Measurements from ENCODE around the gene CACNA1C.

The CACNA1C gene

DNA sequence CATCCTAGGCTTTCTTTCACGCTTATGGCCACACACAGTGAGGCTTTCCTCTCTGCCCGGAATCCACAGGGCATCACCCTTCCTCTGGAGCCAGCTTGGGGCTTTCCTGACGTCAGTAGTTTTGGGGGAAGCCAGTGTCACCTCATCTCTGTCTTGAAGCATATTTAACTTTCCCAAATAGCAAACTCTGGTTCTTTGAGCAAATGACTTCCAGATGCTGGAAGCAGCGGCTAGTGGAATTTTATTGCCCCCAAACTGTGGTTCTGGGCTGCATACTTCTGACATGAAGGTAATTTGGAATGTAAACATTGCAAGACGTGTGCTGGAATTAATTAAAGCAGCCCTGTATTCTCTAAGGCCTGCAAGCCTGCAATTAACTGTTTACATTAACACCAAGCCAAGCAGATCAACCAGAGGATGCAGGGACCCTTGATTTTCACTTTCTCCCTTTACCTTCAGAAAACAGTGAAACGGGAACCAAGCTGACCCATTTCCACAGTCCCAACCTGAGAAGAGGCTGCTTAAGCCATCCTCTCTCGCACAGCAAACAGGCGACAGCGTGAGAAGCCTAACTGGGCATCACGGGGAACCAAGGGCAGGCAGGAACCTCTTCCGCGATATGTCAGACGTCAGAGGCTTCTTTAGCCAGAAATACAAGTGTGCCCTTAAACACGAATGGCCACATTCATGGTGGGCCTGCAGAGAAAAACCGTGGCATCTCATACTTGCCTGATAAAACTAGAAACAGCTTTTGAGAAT is 258.4 kb downstream of the CACNA1C start:
- no peak for DNase-seq (ENCODE audit: extremely low read depth in 1 of 2, low read depth in 1 of 2)

DNA sequence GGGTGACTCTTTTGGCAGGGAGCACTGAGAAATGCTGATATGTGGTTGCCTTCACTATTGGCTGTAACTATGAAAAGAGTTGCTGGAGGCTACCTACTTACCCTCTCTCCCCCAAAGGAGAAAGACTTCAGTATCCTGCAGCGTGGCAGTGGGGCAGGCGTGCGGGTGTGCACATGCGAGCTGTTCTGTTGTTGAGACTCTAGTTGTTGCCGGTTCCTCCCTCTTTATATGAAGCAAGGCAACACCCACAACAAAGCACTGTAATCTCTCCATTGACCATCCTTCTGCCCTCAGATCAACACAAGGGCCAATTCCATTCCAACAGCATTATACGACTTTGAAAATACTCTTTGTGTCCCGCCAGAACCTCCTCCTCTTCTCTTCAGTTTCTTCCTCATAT is 259.4 kb downstream of the CACNA1C start:
- no peak for DNase-seq (ENCODE audit: extremely low read depth in 1 of 2, low read depth in 1 of 2)

DNA sequence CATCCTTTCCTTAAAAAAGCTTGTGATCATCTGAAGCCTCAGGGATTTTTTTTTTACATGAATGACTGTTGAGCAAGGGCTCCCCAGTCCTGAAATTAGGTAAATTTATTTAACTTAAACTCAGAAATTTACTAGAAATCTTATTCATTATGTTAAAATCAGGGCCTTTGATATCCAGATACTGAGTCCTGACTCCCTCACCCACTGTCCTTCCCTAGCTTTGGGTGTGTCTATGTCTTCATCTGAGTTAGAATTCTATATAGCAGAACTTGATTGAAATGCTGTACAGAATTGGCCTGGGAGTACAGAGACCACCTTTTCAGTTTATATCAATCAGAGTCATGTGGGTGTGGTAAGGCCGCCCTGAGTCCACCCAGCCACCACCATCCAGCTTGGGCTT is 260.0 kb downstream of the CACNA1C start:
- DNase-seq (ENCODE audit: extremely low read depth in 1 of 2, low read depth in 1 of 2) = no peak

DNA sequence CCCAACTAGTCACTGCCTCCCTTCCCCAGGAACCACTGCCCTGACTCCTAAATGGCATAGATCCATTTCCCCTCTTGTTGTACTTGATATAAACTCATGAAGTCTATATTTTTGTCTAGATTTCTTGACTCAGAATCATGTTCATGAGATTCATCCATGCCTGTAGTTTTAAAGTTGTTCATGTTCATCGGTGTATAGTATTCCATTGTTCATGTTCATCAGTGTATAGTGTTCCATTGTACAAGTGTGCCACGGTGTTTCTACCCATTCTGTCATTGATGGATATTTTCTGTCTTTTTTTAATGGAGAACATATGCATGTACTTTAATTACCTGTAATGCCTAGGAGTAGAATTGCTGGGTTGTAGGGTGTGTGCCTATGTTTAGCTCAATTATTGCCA is 261.7 kb downstream of the CACNA1C start:
- no peak for DNase-seq (ENCODE audit: extremely low read depth in 1 of 2, low read depth in 1 of 2)

DNA sequence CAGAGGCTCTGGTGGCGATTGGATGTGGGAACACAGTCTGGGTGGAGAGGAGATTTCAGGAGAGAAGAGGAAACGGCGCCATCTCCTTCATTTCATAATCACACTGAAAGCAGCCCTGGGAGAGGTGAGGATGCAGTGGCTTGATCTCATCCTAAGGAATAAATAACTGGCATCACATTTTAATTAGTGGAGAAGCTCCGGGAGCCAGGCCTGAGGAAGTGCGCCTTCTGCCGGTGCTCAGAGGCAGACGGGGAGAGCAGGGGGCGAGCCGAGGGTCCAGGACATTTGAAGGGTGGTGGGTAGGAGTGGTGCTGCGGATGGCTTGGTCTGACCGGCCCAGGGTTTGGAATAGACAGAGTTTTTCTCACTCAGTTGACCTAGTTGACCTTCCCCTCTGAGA is 265.0 kb downstream of the CACNA1C start:
- DNase-seq (ENCODE audit: extremely low read depth in 1 of 2, low read depth in 1 of 2) = no peak

DNA sequence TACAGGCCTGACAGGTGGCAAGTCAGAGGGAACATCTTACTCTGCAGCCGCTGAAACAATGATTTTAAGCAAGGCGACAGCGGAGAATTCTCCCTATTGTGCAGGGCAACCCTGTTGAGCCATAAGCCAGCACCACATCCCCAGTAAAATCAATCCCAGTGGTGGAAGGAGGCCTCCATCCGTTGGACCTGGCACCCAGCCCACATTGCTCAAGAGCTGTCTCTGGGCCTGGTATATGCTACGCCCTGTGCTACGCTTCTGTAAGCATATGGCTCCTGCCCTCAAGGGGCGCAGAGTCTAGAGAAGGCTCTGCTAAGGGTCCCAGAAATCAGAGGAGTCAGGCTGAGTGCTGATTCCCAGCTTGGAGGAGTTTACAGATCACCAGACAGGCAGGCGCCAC is 265.5 kb downstream of the CACNA1C start:
- DNase-seq (ENCODE audit: extremely low read depth in 1 of 2, low read depth in 1 of 2) = no peak

DNA sequence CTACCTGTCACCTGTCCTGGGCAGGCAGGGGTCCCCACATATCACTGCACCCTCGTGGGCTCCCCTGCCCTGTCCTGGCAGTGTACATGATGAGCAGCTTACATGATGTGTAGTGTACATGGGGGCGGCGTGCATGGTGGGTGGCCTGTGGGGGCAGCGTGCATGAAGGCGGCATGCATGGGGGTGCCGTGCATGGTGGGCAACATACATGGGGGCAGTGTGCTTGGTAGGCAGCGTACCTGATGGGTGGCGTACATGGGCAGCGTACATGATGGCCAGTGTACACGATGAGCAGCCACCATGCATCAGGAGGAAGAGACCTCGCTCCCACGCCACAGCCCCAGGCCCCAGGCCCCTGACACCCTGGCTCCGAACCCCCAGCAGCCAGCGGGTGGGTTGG is 266.3 kb downstream of the CACNA1C start:
- no peak for DNase-seq (ENCODE audit: extremely low read depth in 1 of 2, low read depth in 1 of 2)

DNA sequence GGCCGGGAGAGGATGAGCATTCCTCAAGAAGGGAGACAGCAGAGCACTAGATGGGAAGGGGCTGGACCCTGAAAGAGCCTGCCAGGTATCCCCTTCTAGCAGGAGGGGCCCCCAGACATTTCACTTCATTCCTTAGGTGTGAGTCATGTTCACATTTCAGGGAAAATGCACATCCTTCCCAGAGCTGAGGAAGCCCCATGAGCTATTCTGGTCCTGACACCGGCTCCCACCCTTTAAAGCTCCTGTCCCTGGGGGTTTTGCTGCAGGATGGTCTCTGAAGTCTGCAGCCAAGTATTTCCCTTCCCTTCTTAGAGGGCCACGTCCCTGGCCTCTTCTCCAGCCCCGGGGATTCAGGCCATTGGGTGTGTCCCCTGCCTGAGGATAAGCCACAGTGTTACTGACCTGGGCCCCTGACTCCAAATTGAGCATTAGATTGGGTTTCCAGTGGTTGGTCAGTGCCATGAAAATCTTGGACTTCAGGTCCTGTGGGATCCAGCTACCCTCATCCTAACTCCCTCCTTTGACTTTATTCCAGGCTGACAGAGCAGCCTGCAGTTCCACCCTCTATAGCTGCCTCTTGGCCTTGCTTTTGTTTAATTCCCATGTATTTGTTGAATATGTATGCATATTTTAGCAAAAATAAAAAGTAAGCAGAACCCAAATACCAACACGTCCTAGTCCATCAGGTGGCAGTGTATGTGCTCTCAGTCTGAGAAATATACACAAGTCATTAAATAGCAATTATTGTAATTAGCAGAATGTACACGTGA is 267.1 kb downstream of the CACNA1C start:
- no peak for DNase-seq (ENCODE audit: extremely low read depth in 1 of 2, low read depth in 1 of 2)

DNA sequence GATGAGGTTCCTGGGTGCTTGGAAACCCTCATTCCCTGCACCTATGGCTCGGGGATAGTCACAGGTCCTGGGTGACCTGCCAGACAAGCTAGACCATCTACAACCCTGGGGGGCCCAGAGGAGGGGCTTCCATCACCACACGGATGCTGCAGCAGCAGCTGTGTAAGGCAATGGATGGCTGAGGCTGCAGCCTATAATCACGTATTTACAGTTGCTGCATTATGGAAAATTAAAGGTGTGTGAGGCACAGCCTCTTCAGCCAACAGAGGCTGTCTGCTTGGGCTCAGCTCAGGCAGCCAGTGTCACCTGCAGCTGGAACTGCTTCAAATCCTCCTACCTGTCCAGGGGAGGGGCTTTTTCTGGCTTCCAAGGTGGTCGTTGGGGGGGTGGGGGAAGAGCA is 268.1 kb downstream of the CACNA1C start:
- no peak for DNase-seq (ENCODE audit: extremely low read depth in 1 of 2, low read depth in 1 of 2)

DNA sequence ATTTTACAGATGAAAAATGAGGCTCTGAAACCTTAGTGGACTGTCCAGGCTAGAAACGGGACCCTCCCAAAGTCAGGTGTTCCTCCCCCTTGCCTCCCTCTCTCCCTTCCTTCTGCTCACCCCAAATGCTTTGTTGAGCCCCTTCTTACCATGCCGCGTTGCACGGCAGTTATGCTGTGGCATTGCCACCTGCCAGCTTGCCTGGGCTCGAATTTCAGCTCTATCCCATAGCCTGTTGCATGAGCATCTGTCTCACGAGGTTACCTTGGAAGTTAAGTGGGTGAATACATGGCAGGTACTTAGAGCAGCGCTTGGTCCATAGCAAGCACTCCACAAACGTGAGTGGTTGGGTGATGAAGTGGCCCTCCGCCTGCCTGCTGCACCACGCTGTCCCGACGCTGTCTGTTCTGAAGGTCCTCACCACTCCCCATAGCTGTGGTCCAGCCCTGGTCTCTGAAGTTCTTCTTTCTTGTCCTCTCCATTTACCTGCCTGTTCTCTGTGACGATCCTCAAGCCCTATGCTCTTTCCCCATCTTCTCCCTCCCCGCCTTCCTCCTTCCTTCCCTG is 269.9 kb downstream of the CACNA1C start:
- no peak for DNase-seq (ENCODE audit: extremely low read depth in 1 of 2, low read depth in 1 of 2)

DNA sequence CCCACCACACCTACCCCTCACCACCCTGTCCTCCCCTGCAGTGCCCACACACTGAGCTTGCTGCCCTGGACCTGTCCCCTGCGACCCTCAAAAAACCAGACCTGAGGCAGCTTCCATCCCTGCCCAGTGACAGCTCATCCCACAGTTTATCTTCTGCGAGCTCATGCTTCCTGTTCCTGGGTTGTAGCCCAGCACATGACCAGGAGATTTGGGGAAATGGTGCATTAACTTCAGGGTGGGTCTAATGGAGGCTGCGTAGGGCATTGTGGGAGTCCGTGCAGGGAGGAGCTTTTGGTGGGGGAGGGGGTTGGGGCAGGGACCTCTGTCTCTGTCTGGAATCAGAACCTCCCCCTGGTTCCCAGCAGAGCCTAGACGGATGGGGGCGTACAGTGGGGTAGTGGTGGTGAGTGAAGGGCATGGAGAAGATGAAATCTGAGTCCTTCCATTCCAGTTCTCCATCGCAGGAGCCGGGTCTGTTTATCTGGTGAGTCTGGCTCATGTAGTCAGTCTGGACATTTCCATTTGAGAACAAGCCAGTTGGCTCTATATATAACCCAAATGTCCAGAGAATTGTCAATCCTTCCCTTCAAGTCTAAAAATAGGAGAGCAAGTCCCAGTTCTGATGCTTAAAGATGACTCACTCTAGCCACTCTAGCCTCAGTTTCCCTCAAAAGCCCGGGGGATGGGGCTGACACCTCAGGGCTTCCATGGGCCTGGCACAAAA is 270.9 kb downstream of the CACNA1C start:
- no peak for DNase-seq (ENCODE audit: extremely low read depth in 1 of 2, low read depth in 1 of 2)

DNA sequence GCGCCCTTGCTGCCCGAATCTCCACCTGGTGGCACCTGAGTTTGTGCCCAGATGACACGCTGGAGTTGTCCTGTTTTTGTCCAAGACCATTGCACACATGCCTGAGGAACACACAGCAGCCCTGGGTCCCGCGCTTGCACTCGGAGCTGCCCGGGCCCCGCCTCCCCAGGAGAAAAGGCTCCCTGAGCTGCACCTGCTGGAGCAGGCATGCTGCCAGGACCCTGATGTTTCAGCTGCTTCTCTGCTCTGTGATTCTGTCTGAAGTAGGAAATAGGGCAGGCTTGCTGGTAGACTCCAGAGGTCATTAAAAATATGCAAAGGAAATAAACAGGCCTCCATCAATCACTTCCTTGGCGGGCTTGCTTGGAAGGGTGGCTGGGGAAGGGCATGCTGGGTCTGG is 271.6 kb downstream of the CACNA1C start:
- no peak for DNase-seq (ENCODE audit: extremely low read depth in 1 of 2, low read depth in 1 of 2)

DNA sequence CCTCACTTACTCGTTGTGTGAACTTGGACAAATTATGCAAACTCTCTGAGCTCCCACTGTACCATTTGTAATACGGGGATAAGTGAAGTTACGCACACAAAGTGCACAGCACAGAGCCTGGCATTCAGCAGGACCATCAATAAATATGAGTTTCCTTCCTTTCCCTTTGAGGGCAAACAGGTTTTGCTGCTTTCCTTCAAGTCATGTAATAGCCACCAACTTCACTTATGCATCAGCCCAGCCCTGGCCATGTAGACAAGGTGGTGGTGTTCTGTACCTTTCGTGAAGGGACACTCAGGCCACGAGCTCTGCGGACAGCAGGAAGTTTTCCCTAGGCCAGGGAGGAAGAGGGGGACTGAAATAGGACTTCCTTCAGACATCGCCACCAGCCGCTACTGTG is 272.7 kb downstream of the CACNA1C start:
- no peak for DNase-seq (ENCODE audit: extremely low read depth in 1 of 2, low read depth in 1 of 2)

DNA sequence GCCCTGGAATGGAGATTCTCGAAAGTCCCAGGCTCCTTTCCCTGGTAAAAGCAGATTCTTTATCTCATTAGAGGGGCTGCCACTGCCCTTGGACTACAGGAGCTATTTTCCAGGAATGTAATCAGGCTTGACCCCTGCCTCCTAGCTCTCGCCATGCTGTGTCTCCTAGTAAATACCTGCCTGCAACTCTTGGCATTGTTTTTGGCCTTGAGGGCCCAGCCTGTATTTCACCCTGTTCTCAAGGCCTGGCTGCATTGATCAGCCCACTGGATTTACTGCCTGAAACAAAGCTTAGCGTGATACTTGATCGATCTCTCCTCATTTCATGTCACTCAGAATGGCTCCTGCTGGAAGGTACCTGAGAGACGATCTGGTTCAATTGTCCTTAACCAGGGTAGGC is 273.7 kb downstream of the CACNA1C start:
- DNase-seq (ENCODE audit: extremely low read depth in 1 of 2, low read depth in 1 of 2) = no peak

DNA sequence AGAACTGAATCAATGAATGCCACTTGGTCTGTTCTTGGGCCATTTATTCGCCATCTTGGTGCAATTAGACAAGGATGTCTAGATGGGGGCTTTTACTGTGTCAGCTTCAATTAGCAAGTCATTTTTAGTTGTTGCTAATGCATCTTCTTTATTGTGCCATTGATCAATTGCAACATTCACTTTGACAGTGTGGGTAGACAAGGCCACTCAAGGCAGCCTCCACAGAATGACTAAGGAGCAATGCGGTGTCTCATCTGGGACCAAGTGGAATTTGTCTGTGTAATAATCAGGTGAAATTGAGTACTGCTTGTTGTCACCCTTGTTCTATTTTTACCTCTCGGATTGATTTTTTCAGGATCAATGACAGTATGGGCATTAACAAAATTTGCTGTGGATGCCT is 275.9 kb downstream of the CACNA1C start:
- no peak for DNase-seq (ENCODE audit: extremely low read depth in 1 of 2, low read depth in 1 of 2)

DNA sequence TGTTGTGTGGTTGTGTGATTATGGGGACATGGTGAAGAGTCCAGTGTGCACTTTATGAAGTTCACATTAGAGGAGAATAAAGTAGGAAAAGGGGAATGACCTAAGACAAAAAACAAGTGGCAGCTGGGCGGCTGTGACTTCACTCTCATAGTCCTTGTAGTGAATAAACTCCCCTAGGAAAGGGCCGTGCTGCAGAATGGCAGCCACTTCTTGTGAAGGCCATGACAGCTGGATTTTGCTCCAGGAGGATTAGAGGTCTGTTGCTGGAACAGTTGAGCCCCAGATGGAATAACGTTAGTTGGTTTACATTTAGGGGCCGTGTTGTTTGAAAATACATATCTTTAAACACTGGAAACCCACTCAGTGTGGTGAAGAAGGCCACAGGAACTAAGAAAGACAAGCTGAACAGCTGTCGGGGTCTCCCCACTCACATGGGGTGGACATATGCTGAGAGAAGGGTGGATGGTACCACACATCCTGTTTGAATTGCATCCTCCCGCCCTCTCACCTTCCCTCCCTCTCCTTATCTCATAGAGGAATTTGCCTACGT is 276.9 kb downstream of the CACNA1C start:
- DNase-seq (ENCODE audit: extremely low read depth in 1 of 2, low read depth in 1 of 2) = no peak

DNA sequence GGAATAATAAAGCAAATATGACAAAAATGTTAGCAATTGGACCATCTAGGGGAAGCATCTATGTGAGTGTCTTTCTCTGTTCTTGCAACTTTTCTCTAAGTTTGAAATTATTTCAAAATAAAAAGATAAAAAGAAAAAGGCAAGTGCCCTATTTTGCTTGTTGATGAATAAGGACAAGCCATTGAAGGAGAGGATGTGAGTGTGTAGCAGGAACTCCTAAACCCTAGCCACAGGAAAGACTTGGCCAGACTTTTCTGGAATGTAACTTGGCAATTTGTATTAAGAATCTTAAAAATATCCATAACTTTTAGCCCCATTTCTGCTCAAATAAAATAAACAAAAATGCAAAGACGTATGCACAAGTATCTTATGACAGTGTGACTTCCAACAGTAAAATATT is 279.4 kb downstream of the CACNA1C start:
- DNase-seq (ENCODE audit: extremely low read depth in 1 of 2, low read depth in 1 of 2) = no peak

DNA sequence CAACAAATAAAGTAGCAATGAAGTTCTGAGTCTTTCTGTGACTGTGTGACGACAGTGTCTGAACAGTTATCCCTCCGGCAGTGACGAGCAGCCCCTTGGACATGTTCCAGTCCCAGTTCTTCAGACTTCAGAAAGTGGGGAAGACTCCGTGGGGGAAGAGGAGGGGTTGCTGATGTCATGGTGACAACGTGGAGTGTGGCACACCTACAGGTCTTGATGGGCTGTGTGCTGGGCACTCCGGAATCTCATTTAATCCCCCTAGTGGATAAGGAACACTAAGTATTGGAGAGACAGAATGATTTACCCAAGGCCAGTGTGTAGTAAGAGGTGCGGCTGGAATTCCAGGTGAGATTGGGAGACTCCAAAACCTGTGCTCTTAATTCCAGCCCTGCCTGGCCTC is 280.2 kb downstream of the CACNA1C start:
- no peak for DNase-seq (ENCODE audit: extremely low read depth in 1 of 2, low read depth in 1 of 2)

DNA sequence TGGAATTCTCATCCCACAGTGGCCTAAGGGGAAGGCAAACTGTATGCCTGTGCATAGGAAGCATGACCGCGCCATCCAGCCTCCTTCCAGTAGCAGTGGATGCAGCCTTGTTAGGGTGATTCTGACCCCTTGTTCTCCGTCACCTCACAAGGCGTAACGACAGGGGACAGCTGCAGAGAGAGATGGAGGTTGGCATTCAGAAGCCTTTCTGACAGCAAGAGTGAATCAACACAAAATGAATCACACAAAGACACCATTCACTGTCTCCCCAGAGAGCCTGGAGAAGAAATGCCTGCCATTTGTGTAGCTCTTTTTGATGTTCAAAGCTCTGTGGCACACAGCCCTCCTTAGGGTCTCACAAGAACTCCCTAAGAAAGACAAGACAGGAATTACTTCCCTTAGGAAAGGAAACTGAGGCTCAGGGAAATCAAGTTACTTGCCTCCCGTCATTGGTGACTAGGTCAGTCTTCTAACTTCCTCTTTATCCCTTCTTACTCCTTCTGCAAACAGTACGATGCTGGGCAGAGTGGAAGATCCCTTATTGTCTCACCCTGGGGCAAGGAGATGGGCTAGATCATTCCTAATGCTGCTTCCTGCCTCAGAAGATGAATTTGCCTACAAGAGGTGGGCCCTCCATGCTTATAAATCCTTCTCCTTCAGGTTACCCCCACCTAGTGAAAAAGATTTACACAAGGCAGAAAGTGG is 280.9 kb downstream of the CACNA1C start:
- DNase-seq (ENCODE audit: extremely low read depth in 1 of 2, low read depth in 1 of 2) = no peak

DNA sequence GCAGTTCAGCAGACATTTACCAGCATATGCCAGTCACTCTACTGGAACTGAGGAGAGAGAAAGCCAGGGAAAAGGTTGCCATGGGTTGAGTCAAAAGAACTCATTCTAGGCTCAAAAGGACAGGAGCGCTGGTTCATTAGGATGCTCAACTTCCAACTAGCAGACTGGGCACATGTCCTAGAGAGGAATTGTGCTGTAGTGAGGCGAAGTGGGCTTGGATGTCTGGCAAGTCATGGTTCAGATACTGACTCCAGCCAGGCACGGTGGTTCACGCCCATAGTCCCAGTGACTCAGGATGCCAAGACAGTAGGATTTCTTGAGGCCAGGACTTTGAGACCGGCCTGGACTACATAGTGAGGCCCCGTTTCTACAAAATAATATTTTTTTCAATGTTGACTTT is 281.5 kb downstream of the CACNA1C start:
- no peak for DNase-seq (ENCODE audit: extremely low read depth in 1 of 2, low read depth in 1 of 2)

DNA sequence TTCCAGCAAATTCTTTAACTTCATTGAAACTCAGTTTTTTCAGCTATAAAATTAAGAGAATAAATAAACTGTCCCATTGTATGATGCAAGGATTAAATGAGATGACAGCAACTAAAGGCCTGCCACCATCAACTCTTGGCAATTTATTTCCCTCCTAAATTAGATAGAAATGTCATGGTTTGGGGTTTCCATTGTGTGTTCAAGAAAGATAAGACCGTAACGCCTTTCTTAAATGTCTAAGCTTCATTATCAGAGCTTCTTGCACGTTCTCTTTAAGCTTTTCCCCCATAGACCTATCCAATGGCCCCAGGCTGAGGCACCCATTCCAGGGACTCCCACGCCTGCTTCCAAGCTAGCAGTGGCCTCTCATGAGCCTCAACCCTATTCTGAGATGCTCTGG is 281.9 kb downstream of the CACNA1C start:
- DNase-seq (ENCODE audit: extremely low read depth in 1 of 2, low read depth in 1 of 2) = no peak

All from activated CD8-positive, alpha-beta memory T cell treated with anti-CD3 and anti-CD28 coated beads for 1 hour (primary cell).